IPS DF 6.9 (cell line): ENCODE data around the gene OTULINL.

Experiments
- DNase-seq: peaks from one replicate; pipeline ENCODE4 v3.0.0-alpha.2; 2013; ENCODE audit warnings: low read depth, low spot score
- H3K27ac ChIP-seq: one replicate; pipeline ENCODE4 v1.5.1; 2013; ENCODE audit warnings: low read length, control low read depth
- H3K27me3 ChIP-seq: 2 replicates; pipeline ENCODE4 v1.6.1; 2013; ENCODE audit warnings: mild to moderate bottlenecking, low read length; ENCODE audit not compliant: control insufficient read depth, insufficient read depth
- H3K36me3 ChIP-seq: 2 replicates; pipeline ENCODE4 v1.6.1; 2013; ENCODE audit warnings: low read length; ENCODE audit not compliant: control insufficient read depth, insufficient read depth
- H3K4me1 ChIP-seq: 2 replicates; pipeline ENCODE4 v1.6.1; 2013; ENCODE audit warnings: low read length; ENCODE audit not compliant: control insufficient read depth, insufficient read depth
- H3K4me3 ChIP-seq: 2 replicates; pipeline ENCODE4 v1.5.1; 2013; ENCODE audit warnings: mild to moderate bottlenecking, low read length
- H3K9me3 ChIP-seq: 2 replicates; pipeline ENCODE4 v1.6.1; 2013; ENCODE audit warnings: low read length, inconsistent platforms; ENCODE audit not compliant: control insufficient read depth, insufficient read depth
- WGBS: extraction: QIAGEN DNeasy Blood & Tissue Kit; methylation state at CpG from one replicate; pipeline ENCODE4 v1.1.7; 2013; ENCODE audit warnings: mixed read lengths, missing lambda C conversion rate; ENCODE audit not compliant: insufficient read length, insufficient coverage; 5-methylcytosine and 5-hydroxymethylcytosine counted together

OTULINL gene

DNA sequence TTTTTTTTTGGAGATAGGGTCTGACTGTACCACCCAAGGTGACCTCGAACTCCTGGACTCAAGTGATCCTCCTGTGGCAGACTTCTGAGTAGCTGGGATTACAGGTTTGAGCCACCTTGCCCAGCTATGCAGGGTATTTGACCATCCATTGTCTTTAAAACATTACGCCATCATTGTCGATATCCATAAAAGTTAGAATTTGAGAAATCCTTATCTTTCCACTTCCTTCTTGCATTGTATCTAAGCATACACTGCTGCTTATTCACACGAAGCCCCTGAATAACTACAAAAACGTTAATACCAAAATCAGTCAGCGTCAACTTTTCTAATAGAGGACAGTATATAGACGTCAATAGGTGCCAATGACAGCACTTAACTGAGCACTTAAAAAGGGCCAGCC is 5.4 kb upstream of the OTULINL start:
- Histone ChIP-seq H3K27ac (no peak overlapping the region), H3K4me1 (no peaks in the 10 kb centered on the region), H3K9me3 (no peaks in the 10 kb centered on the region), H3K27me3 (peaks cover 3% of the 10 kb centered on the region; the same call in 1 of the 2 replicates), H3K4me3 (no peak overlapping the region), H3K36me3 (no peaks in the 10 kb centered on the region)
- no peak for DNase-seq
- 100% methylated on average over 2 of the region's 7 CpGs for WGBS

DNA sequence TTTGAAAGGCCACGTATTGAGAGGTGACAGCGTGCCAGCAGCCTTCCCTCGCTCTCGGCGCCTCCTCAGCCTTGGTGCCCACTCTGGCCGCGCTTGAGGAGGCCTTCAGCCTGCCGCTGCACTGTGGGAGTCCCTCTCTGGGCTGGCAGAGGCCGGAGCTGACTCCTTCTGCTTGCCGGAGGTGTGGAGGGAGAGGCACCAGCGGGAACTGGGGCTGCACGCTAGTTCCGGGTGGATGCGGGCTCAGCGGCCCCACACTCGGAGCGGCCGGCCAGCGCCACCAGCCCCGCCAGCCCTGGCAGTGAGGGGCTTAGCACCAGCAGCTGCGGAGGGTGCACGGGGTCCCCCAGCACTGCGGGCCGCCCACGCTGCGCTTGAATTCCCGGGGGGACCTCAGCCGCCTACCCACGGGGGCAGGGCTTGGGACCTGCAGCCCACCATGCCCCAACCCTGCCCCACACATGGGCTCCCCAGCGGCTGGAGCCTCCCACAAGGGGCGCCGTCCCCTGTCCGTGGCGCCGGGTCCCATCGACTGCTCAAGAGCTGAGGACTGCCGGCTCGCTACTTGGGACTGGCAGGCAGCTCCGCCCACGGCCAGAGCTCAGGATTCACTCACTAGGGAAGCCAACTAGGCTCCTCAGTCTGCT is 4.4 kb upstream of the OTULINL start:
- no peaks in the 10 kb centered on the region for H3K4me1 ChIP-seq
- DNase-seq: no peak
- H3K27me3 ChIP-seq: peaks cover 3% of the 10 kb centered on the region; the same call in 1 of the 2 replicates
- H3K36me3 ChIP-seq: no peaks in the 10 kb centered on the region
- H3K4me3 ChIP-seq: no peak overlapping the region
- H3K9me3 ChIP-seq: no peaks in the 10 kb centered on the region
- no peak overlapping the region for H3K27ac ChIP-seq
- no CpG with 5 or more reads among the region's 40 CpGs for WGBS

- DNase-seq: no peak
- Histone ChIP-seq H3K36me3 (no peaks in the 10 kb centered on the region), H3K9me3 (no peaks in the 10 kb centered on the region), H3K4me3 (no peak overlapping the region), H3K27ac (no peak overlapping the region), H3K4me1 (no peaks in the 10 kb centered on the region), H3K27me3 (peaks cover 3% of the 10 kb centered on the region; the same call in 1 of the 2 replicates)
- WGBS: no CpG with 5 or more reads among the region's 4 CpGs
Observed at GRCh38 chr5:14577971-14578370, 3.6 kb upstream of the OTULINL start.

GRCh38 chr5:14579246-14579645 is 2.3 kb upstream of the OTULINL start:
- no CpG with 5 or more reads among the region's 7 CpGs for WGBS
- Histone ChIP-seq H3K4me1 (no peaks in the 10 kb centered on the region), H3K27ac (no peak overlapping the region)

DNA sequence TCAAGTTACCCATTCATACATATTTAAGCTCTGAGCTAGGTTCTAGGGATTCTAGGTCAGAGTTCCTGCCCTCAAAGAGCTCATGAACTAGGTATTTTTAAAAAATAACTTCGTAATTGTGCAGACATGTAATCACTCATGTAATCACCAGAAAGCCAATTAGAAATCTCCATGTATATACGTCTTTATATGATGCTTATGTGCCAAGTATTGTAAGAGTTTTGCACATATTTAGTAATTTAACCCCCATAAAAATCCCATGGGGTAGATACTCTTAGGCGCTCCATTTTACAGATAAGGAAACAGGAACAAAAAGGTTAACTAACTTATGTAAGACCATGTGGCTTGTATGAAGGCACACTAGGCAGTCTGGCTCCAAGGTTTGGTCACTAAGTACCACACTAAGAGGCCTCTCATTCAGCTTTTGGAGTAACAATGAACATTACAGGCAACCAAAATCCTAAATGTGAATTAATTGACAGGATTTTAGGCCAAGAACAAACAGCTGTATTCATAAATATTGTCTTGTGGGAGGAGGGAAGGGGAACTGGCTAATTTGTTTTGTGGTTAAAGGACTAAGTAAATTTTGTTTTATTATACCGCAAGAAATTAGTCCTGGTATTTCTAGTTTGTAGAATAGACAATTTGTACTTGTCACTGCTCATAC is 1.7 kb upstream of the OTULINL start:
- no CpG with 5 or more reads among the region's 4 CpGs for WGBS
- no peak for DNase-seq
- Histone ChIP-seq H3K9me3 (no peaks in the 10 kb centered on the region), H3K27me3 (peaks cover 3% of the 10 kb centered on the region; the same call in 1 of the 2 replicates), H3K36me3 (no peaks in the 10 kb centered on the region), H3K4me3 (no peak overlapping the region), H3K27ac (no peak overlapping the region), H3K4me1 (no peaks in the 10 kb centered on the region)

More at GRCh38 chr5:14579246-14579645, 2.3 kb upstream of the OTULINL start:
- Histone ChIP-seq H3K4me3 (no peak overlapping the region), H3K36me3 (no peaks in the 10 kb centered on the region), H3K9me3 (no peaks in the 10 kb centered on the region), H3K27me3 (peaks cover 3% of the 10 kb centered on the region; the same call in 1 of the 2 replicates)
- no peak for DNase-seq

GRCh38 chr5:14580398-14581034 is 1.1 kb upstream of the OTULINL start:
- Histone ChIP-seq H3K27ac (no peak overlapping the region), H3K36me3 (no peaks in the 10 kb centered on the region), H3K4me3 (no peak overlapping the region), H3K9me3 (no peaks in the 10 kb centered on the region), H3K27me3 (peaks cover 3% of the 10 kb centered on the region), H3K4me1 (no peaks in the 10 kb centered on the region)
- no CpG with 5 or more reads among the region's 6 CpGs for WGBS
- DNase-seq: no peak

- H3K4me3 ChIP-seq: peak overlapping the region; percentile 79
- WGBS: no CpG with 5 or more reads among the region's 86 CpGs
- peak; percentile 11 for DNase-seq
- H3K27me3 ChIP-seq: peaks cover 3% of the 10 kb centered on the region
- H3K4me1 ChIP-seq: no peaks in the 10 kb centered on the region
- no peaks in the 10 kb centered on the region for H3K36me3 ChIP-seq
- H3K27ac ChIP-seq: no peak overlapping the region
- no peaks in the 10 kb centered on the region for H3K9me3 ChIP-seq
Observed at GRCh38 chr5:14581891-14582796, 552 bp downstream of the OTULINL start.

DNA sequence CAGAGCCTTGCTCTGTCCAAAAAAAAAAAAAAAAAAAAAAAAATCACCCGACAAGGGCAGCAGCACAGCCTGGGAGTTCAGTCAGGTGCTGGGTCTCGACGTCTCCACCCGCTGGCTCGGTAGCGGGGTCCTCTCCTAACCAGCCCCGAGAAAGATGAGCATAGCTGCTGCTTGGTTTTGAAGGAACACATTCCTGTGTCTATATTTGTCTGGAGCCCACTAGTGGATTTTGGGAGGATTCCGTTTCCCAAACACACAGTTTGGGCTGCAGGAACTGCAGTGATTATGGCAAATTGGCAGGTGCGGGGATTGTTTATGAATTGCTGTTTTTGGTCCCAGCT is 1.2 kb downstream of the OTULINL start:
- Histone ChIP-seq H3K36me3 (no peaks in the 10 kb centered on the region), H3K4me3 (peak overlapping the region; percentile 79; the same call in 1 of the 2 replicates), H3K27me3 (peaks cover 3% of the 10 kb centered on the region), H3K4me1 (no peaks in the 10 kb centered on the region), H3K9me3 (no peaks in the 10 kb centered on the region), H3K27ac (no peak overlapping the region)
- no peak for DNase-seq
- no CpG with 5 or more reads among the region's 9 CpGs for whole genome bisulfite sequencing

DNA sequence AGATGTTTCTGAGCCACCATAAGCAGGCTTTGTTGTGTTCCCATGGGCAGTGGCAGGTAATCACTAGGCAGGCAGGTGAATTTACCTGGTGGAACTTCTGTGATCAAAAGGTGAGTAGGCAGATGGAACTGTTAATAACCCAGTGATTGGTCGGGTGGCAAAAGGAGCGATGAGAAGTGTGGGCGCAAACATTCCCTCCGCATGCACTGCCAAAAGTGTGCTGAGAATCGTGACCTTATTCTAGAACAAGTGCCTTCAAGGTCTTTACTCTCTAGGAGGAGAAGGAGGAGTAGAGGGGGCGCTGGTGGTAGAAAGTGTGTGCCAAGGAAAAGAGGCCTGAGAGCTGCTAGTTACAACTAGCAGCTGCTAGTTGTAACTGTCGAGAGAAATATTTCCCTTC is 3.3 kb downstream of the OTULINL start:
- H3K4me1 ChIP-seq: no peaks in the 10 kb centered on the region
- DNase-seq: no peak
- H3K36me3 ChIP-seq: no peaks in the 10 kb centered on the region
- H3K4me3 ChIP-seq: no peak overlapping the region
- H3K9me3 ChIP-seq: no peaks in the 10 kb centered on the region
- H3K27ac ChIP-seq: no peak overlapping the region
- H3K27me3 ChIP-seq: peaks cover 3% of the 10 kb centered on the region
- WGBS: no CpG with 5 or more reads among the region's 7 CpGs

GRCh38 chr5:14587150-14587549 is 5.6 kb downstream of the OTULINL start:
- no peak overlapping the region for H3K4me3 ChIP-seq
- DNase-seq: no peak
- H3K4me1 ChIP-seq: no peaks in the 10 kb centered on the region
- H3K27ac ChIP-seq: no peak overlapping the region
- H3K36me3 ChIP-seq: no peaks in the 10 kb centered on the region
- H3K27me3 ChIP-seq: no peaks in the 10 kb centered on the region; the same call in 1 of the 2 replicates
- WGBS: no CpG with 5 or more reads among the region's 6 CpGs
- H3K9me3 ChIP-seq: no peaks in the 10 kb centered on the region
